Keratinocyte (primary cell): ENCODE data around the gene RIBC1. TPM values are rescaled to one million over a fixed set of nuclear protein-coding genes. Genes with fewer than 3 reads are reported as not detected.

ENCODE experiments used
- DNase-seq: peaks from one replicate; pipeline ENCODE4 v3.0.0-alpha.2; 2011; ENCODE audit warnings: low read depth, missing footprints, low spot score
- FAIRE-seq: peaks from 2 replicates; lab custom pipeline; 2011; peaks lifted over from hg19 to GRCh38; lab: Jason Lieb, UNC
- H2AFZ ChIP-seq: 2 replicates; pipeline ENCODE4 v1.6.0; 2012; ENCODE audit warnings: low read length, control low read depth, inconsistent platforms; ENCODE audit not compliant: control insufficient read depth
- H3K27ac ChIP-seq: 2 replicates; pipeline ENCODE4 v1.5.1; 2011; ENCODE audit warnings: low read length; ENCODE audit not compliant: control insufficient read depth, insufficient read depth
- H3K27me3 ChIP-seq: 3 replicates; pipeline ENCODE4 v1.6.0; 2011; ENCODE audit warnings: low read length; ENCODE audit not compliant: control insufficient read depth, insufficient read depth; ENCODE audit errors: extremely low read depth
- H3K36me3 ChIP-seq, 2 experiments: 2 replicates in 1 of 2; 3 replicates in 1 of 2; pipeline ENCODE4 v1.5.1; 2011; ENCODE audit warnings: low read length in 2 of 2, mild to moderate bottlenecking in 1 of 2; ENCODE audit not compliant: control insufficient read depth in 2 of 2, insufficient read depth in 2 of 2; ENCODE audit errors: extremely low read depth in 1 of 2
- H3K4me1 ChIP-seq: 3 replicates; pipeline ENCODE4 v1.5.1; 2011; ENCODE audit warnings: low read length; ENCODE audit not compliant: control insufficient read depth, insufficient read depth; ENCODE audit errors: extremely low read depth
- H3K4me2 ChIP-seq: 3 replicates; pipeline ENCODE4 v1.6.0; 2011; ENCODE audit warnings: low read depth, low read length; ENCODE audit not compliant: control insufficient read depth, insufficient read depth; ENCODE audit errors: extremely low read depth
- H3K4me3 ChIP-seq, 3 experiments: fragments of 200-600 bp in 1 of 3; sonication (generic) in 1 of 3; 2 replicates in 2 of 3; 3 replicates in 1 of 3; pipeline ENCODE4 v1.5.1; 2011 to 2016; ENCODE audit warnings: low read length in 3 of 3, mild to moderate bottlenecking in 3 of 3, control low read depth in 2 of 3, inconsistent platforms in 1 of 3, low read depth in 1 of 3, mixed read lengths in 1 of 3, mixed run types in 1 of 3, moderate library complexity in 1 of 3; ENCODE audit not compliant: control insufficient read depth in 2 of 3, insufficient read depth in 2 of 3; ENCODE audit errors: extremely low read depth in 1 of 3
- H3K79me2 ChIP-seq: 2 replicates; pipeline ENCODE4 v1.6.0; 2012; ENCODE audit warnings: low read length; ENCODE audit not compliant: control insufficient read depth, insufficient read depth
- H3K9ac ChIP-seq: 3 replicates; pipeline ENCODE4 v1.6.0; 2011; ENCODE audit warnings: low read length; ENCODE audit not compliant: control insufficient read depth, insufficient read depth; ENCODE audit errors: extremely low read depth
- H3K9me1 ChIP-seq: 3 replicates; pipeline ENCODE4 v1.6.0; 2011; ENCODE audit warnings: low read length; ENCODE audit not compliant: control insufficient read depth, insufficient read depth; ENCODE audit errors: extremely low read depth
- H3K9me3 ChIP-seq: 2 replicates; pipeline ENCODE4 v1.5.1; 2012; ENCODE audit warnings: low read depth, low read length; ENCODE audit not compliant: control insufficient read depth
- H4K20me1 ChIP-seq: 3 replicates; pipeline ENCODE4 v1.6.0; 2011; ENCODE audit warnings: low read length; ENCODE audit not compliant: control insufficient read depth, insufficient read depth; ENCODE audit errors: extremely low read depth
- CTCF ChIP-seq, 3 experiments: IDR thresholded peaks in 1 of 3; conservative IDR thresholded peaks in 1 of 3; optimal IDR thresholded peaks in 1 of 3; 2 replicates in 2 of 3; 3 replicates in 1 of 3; pipeline versions ENCODE3 to v1.5.1; 2011; ENCODE audit warnings: low read length in 3 of 3, mild to moderate bottlenecking in 3 of 3, moderate library complexity in 2 of 3, control low read depth in 1 of 3, inconsistent platforms in 1 of 3; ENCODE audit not compliant: insufficient read depth in 2 of 3; ENCODE audit errors: extremely low read depth in 1 of 3
- EZH2 ChIP-seq: IDR thresholded peaks from one replicate; pipeline ENCODE4 v1.6.1; 2012; ENCODE audit warnings: inconsistent platforms, mild to moderate bottlenecking, low read length, moderate library complexity
- dilution Hi-C: fragments of 300-500 bp; cut with MboI; formaldehyde crosslinking; loops from one replicate; pipeline ENCODE4 v1.7.0; 2020; ENCODE audit warnings: low sequenced_read_pairs; ENCODE audit not compliant: extremely low pct_ligation_motif_present
- polyA plus RNA-seq, 5 experiments: library from polyadenylated mRNA; depleted of rRNA in 3 of 5; stranded (reverse) in 3 of 5; stranded (forward) in 1 of 5; unstranded in 1 of 5; fragments of >200 nt; gene quantifications; 1 replicate in 1 of 5; 2 replicates in 3 of 5; 3 replicates in 1 of 5; pipeline versions ENCODE4 v1.2.1 to v1.2.3, GENCODE V29; 2011 to 2012; ENCODE audit warnings: missing spikeins in 2 of 5, low read depth in 1 of 5, low replicate concordance in 1 of 5

Gene RIBC1
- polyA plus RNA-seq, 1 donor (not counting 4 experiments of a cell fraction or from before 2014, with no cell fraction given): 0.42 TPM

- no peaks in the 10 kb centered on the region for H3K9me1 ChIP-seq
- no peaks in the 10 kb centered on the region for H3K27me3 ChIP-seq
- no peak overlapping the region for H3K4me2 ChIP-seq
- FAIRE-seq (no peak), DNase-seq (no peak)
- H3K9ac ChIP-seq: no peak overlapping the region
- dilution Hi-C loops: no loop called here
- no peaks in the 10 kb centered on the region for H3K36me3 ChIP-seq
- H3K9me3 ChIP-seq: no peaks in the 10 kb centered on the region
- H2AFZ ChIP-seq: no peak overlapping the region
- H3K27ac ChIP-seq: no peak overlapping the region
- peaks cover 15% of the 10 kb centered on the region for H3K4me1 ChIP-seq
- H3K79me2 ChIP-seq: peaks cover 9% of the 10 kb centered on the region
- H4K20me1 ChIP-seq: no peaks in the 10 kb centered on the region
- H3K4me3 ChIP-seq: no peak overlapping the region
- TF ChIP-seq EZH2: no peak
- no peak for TF ChIP-seq CTCF (optimal IDR thresholded peaks at IDR 0.05 in 1 of 3, IDR thresholded peaks at IDR 0.05 in 1 of 3, conservative IDR thresholded peaks at IDR 0.05 in 1 of 3; ENCODE audit: extremely low read depth in 1 of 3, insufficient read depth in 2 of 3, low read length in 3 of 3)
Measured at GRCh38 chrX:53437206-53437605, 14.5 kb downstream of the RIBC1 start.

DNA sequence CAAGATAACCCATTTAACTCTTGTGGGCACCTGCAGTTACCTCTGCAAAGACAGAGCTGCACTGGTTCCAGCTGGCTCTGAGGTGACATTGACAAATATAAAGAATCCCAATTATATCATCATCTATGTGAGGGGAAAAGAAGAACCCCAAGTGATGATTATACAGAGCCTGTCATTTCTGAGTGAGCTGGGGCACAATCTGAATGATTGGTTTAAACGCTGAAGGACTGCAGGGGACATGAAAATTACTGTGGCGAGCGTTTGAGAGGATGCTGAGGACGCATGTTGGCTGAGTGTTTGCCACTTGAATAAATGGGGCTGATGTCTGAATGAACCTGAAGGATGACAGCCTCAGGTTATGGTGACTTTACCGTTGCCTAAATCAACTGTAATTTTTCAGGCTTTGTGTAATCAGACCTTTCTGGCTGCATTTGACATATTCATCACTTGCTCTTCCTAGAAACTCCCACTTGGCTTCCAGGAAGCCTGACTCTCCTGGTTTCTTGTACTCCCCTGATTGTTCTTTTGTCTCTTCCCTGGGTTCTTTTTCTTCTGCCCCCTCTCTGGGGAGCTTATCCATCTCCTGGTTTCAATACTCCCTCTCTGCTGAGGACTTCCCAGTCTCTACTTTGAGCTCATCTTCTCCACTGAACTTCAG, 15.6 kb downstream of the RIBC1 start:
- H3K9me3 ChIP-seq: no peaks in the 10 kb centered on the region
- no peak for FAIRE-seq
- no peaks in the 10 kb centered on the region for H3K27me3 ChIP-seq
- H3K36me3 ChIP-seq: no peaks in the 10 kb centered on the region
- TF ChIP-seq CTCF (optimal IDR thresholded peaks at IDR 0.05 in 1 of 3, IDR thresholded peaks at IDR 0.05 in 1 of 3, conservative IDR thresholded peaks at IDR 0.05 in 1 of 3; ENCODE audit: extremely low read depth in 1 of 3, insufficient read depth in 2 of 3, low read length in 3 of 3) (no peak), EZH2 (no peak)
- dilution Hi-C loops: no loop called here
- H3K4me2 ChIP-seq: no peak overlapping the region
- peaks cover 13% of the 10 kb centered on the region for H3K4me1 ChIP-seq
- no peaks in the 10 kb centered on the region for H3K9me1 ChIP-seq
- H2AFZ ChIP-seq: no peak overlapping the region
- no peak overlapping the region for H3K4me3 ChIP-seq
- no peak overlapping the region for H3K27ac ChIP-seq
- H3K9ac ChIP-seq: no peak overlapping the region
- DNase-seq: no peak
- H3K79me2 ChIP-seq: peaks cover 8% of the 10 kb centered on the region
- H4K20me1 ChIP-seq: no peaks in the 10 kb centered on the region
